ENCODE measurements around the gene KCNK1.

The KCNK1 gene

GRCh38 chr1:233707880-233708815 lies 94.2 kb downstream of the KCNK1 start:
- DNase-seq, result no peak

DNA sequence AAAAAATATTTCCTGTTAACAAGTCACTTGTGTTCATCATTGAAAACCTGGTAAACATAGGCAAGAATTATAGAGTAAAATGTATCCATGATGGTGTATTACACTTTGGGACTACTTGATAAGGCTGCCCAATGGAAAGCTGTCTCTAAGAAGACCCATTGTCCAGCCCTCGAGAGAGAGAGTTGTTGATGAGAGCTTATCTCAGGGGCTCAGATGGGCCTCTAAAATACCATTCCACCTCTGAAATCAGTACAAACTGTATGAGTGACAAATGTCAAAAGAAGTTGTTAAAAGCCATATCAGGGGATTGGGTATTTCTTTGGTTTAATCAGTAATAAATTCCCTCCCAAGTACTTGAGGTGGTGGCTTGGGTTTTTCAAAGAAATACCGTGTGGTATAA lies 96.1 kb downstream of the KCNK1 start:
- no peak for DNase-seq

- DNase-seq, result no peak
Measured at GRCh38 chr1:233710507-233710906, 96.6 kb downstream of the KCNK1 start.

- no peak for DNase-seq
Measured at GRCh38 chr1:233714631-233715217, 100.8 kb downstream of the KCNK1 start.

DNA sequence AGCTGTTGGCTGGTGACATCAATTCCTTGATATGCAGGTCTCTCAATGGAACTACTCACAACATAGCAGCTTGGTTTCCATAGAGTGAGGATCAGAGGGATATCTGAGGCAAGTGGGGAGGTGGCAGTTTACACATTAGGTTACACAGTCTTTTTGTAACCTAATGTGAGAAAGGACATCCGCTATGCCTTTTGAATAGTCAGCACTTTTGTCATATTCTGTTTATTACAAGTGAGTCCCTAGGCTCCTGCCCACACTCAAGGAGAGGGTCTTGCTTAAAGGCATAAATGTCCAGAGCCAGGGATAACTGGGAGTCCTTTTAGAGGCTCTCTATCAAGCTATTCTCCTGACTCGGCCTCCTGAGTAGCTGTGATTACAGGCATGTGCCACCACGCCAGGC lies 104.2 kb downstream of the KCNK1 start:
- DNase-seq, result no peak

DNA sequence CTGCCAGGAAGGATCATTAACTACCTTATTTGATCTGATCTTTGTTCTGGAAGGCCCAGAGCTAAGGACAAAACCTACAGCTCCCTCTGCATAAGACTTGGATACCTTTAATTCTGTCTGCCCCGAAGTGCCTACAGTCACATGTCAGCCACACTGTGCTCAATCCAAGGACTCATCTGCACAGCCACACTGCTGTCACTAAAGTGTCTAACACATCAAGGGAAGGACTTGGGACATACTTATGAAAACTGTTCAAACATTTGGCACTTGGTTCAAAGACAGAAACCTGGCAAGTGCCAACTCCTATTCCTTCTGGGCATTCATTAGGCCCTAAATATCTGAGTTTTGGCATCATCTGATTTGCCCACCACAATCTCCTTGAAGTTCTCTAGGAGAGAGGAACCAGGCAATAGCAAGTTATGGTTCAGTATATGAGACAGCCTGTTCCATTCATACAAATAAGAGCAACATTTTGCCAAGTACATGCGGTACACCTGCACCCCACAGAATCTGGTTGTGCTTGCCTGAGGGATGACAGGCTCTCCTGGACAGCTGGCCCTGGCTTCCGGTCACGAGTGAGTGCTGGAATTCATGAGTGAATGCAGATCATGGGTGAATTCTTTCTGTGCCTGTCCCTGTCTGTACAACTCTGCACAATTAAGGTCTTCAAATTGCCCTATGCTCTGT lies 105.9 kb downstream of the KCNK1 start:
- no peak for DNase-seq

DNA sequence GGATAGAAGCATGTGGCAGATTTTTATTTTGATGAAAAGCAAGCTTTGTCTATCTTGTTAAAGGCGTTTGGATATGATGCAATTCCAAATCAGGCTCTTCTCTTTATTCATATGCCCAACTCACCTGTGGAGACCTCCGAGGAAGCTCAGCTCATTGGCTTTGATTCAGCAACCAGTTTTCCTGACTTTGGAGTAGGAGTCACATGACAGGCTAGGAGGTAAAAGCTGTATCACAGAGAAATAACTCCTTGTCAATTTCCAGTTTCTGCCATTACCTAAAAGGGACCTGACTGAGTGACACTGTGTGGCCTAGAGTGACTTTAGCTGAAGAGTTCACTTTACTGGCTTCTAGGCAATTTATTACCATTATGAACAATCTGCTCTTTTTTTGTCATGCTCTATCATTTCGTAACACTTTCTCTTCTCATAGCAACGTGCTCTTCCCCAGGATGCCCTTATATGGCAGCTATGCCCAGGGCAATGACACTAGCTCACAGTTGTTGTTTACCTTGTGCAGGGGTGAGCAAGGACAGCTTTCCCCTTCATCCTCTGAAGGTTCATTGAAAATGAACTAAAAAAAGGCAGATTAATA lies 107.2 kb downstream of the KCNK1 start:
- DNase-seq, result peak; percentile 46
